Renal cortex interstitium (tissue), 11 donors: Measurements from ENCODE around the gene DNTT. TPM values are rescaled to one million over a fixed set of nuclear protein-coding genes. Genes with fewer than 3 reads are reported as not detected.
A peak's percentile ranks its signal among the peaks of the same experiment; 100 is the strongest.

Source experiments
- DNase-seq, 11 donors: peaks; one replicate each; pipeline ENCODE4 v3.0.0-alpha.2; 2013; ENCODE audit warnings: low read depth in 9 of 11, low spot score in 4 of 11; ENCODE audit errors: extremely low read depth in 1 of 11
- polyA plus RNA-seq, 3 donors: library from polyadenylated mRNA; unstranded; fragments of 120-200 nt; gene quantifications; one replicate each; pipeline ENCODE4 v1.2.1, GENCODE V29; 2013; ENCODE audit not compliant: insufficient read length in 3 of 3

Gene DNTT
- polyA plus RNA-seq, 3 donors, result 0.09 to 0.22 (median 0.20) TPM

DNA sequence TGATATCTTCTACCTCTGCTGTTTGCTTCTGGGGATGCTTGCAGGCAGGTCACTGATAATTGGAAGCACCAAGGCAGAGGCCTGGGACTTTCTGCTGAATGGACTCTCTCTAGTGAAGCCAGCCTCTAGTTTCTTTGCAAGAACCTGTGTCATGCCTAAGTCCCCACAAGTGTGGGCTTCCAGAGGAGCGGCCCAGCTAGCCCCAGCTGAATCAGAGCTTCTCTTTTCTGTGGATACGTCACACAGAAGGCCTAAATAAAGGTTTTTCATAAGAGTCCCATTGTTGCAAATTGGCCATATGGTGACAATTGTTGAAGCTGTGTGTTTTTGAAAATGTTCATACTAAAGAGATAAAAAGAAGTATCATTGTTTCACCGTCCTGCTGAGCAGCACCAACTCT lies 61.3 kb downstream of the DNTT start:
- no peak for DNase-seq

DNA sequence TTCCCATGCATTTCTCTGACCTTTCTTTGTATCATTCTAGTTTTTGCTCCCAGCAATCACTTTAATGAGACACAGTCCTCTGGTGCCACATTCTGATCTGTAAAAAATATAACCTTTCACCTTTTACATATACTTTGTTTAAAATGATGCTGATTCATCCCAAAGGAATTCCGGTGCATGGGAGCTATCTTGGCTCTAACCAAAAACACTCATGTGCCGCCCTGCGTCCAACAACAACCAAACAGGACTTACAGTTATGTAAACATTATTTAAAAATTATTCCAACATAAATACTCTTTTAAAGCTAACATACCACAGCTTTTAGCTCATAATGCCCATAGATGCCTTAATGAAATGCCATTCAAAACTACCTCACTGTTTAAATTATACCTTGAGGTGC lies 62.3 kb downstream of the DNTT start:
- no peak for DNase-seq

DNA sequence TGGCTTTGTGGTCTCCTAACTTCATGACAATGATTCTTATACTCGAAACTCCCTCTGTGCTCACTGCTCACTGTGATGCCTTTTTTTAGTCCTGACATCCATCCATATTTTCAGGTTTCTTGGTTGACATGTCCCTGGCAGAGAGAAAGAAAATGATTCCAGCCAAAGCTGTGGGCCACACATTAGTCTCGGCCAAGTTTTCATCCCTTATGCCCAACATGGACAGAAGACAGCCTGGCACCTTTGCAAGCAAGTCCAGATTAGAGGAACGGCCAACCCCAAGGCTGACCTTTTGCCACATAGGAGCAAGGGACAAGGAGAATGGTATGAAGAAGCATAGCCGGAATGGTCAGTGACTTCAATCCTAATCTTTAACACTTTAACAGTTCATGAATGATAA lies 63.2 kb downstream of the DNTT start:
- DNase-seq, result no peak

DNA sequence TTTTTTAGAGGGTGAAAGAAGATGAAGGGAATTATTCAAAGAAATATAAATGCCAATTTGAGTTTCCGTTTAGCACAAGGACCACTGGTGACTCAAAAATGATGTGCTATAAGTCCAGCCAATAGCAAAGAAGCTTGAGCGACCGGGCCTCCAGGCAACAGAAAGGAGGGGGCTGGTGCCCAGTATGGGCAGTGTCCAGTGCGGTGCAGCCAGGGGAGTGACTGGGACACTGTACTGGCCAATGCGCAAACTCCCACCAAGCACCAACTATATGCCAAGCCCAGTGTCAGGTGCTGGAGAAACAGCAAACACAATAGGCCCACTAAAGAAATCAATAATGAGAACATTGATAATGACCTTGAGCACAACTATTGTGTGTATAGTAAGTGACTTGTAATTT lies 64.7 kb downstream of the DNTT start:
- DNase-seq, result no peak

DNA sequence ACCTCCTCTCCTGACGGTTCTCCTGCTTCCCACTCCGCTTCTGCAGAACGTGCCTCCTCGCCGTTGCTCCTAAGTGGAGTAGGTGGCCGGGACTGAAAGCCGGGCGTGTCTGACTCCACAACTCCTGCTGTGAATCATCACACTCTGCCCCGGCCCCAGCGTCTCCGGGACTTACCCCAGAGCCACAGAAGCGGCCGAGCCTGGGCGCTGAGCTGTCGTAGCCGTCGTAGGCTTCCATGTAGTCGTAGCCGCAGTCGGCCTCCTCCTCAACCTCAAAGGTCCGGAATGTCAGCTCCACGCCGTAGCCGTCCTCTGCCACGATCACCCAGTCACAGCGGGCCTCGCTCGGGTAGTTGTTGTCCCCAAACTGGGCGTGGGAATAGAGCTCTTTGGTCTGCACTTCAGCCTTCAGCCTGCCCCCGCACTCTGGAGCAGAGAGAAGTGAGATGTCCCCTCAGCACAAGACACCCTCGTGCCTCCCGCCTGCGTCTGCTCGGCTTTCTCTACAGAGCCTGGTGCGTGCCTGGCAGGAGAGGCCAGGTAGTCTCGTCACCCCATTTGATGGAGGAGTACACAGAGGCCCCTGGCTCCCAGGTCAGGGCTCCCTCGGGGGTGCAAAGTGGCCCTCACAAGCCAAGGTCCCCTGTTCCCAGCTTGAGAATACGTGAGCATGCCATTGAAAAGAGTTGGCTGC lies 65.8 kb downstream of the DNTT start:
- no peak for DNase-seq

DNA sequence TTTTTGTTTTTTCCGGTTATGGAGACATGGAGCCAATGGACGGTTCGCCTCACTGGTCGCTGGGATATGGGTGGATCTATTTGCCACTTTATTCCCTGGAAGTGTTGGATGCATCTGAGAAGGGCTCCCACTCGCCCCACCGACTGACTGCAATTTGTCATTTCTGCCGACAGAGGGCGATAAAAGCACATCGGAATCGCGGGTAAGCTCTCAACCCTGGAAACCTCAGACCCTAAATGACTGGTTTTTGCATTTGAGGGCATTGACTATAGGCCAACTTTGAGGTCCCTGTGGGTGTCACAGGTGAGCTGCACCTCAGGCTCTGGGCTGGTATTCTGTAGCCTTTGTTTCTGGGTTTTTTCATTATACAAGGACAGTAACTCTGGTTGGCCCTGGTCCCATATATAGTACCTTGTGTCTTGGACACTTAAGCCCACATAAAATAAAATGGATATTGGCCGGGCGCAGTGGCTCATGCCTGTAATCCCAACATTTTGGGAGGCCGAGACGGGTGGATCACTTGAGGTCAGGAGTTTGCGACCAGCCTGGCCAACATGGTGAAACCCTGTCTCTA lies 66.4 kb downstream of the DNTT start:
- peak in 9 of 11 donors; percentile 18 to 50 (median 26) for DNase-seq

DNA sequence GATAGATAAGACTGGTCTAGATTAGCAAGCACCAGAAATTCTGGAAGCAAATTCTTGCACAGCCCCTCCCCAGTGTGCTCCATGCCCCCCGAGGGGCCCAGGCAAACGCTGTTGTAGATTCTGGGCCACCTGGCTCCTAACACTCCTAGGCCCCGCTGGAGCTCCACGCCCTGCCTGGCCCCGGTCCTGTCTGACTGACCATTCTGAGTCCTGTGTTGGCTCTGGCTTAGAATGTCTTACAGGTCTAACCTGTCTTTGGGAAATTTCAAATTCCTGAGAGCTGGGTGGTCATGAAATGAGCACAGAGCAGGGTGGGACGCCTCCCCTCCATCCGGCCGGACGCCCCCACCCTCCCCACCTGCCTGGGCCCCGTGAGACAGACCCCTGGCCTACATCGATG lies 67.1 kb downstream of the DNTT start:
- no peak for DNase-seq

DNA sequence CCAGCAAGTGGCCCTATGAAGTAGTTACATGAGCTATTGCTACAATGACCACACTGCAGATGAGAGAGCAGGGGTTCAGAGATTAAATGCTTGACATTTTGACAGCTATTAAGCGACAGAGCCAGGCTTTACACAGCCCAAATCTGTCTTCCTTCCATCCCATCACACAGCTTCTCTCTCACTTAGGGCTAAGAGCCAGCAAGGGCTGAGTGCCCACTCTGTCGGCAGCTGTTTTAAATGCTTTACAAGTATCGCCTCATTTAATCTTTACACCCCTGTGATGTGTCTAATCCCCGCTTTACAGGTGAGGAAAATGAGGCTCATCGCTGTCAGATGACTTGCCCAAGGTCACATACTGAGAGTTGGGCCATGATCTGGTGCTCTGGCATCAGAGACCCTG lies 69.8 kb downstream of the DNTT start:
- no peak for DNase-seq

DNA sequence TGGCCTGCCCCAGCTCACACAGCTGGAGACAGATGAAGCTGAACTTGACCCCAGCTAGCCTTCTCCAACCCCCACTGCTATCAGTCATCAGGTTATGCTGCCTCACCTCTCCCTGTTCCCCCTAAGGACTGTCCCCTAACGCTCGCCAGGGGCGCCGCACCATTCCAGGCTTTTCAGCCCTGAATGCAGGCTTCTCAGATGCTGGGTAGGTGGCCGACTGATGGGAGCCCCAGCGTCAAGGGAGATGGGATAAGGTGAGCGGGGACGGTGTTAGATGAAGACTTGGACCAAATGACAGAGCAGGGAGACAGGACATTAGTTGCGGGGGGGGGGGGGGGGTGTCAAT lies 70.4 kb downstream of the DNTT start:
- DNase-seq, result no peak

DNA sequence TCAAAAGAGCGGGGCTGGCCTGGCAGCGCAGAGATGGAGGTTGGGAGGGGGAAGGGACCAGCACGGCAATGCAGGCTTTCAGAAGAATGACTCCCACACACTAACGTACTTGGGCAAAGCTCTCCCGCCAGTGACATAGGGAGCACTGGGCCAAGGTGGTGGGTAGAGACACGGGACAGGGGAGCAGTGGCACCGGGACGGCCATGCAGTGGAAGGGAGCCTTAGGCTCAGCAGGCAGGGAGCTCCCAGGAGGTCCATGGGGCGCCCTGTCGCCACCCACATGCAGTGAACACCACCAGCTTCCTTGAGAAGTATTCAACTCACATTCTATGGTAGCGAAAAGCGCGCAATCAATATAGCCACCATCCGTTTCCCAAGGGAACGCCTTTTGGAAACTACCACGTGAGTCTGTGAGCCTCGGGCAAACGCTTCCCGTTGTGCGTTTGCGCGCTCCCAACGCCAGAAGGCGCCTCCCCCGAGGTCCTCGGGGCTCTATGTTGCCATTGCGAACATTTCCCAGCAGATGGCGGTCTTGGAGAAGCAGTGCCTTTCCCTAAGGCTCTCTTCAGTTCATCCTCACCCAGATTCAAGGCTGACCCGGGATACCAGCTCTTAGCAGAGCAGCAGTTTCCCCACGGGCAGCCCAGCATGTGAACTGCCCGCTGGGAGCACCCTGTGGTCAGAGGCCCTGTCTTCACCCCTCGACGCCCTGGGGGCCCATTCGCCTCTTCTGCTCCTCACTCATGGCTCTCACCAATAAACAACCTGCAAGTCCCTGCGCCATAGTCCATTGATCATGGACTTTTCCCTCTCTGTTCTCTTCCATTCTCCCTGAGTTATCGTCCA lies 71.0 kb downstream of the DNTT start:
- peak; percentile 66 to 90 (median 78) for DNase-seq

DNA sequence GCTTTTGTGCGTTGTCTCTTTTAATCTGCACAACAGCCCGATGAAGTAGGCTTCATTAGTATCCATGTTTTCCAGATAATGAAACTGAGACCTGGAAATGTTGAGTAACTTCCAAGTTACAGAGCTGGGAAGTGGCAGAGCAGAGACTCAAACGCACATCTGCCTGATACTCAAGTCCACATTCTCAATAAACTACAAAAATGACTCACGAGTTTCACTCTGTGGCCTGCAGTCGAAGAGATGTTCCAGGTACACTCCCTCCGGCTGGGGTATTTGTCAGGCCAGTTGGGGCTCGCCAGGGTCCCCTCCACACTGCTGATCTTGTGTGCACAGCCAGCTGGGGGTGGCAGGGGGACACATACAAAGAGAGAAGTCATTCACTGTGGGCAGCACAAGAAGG lies 72.2 kb downstream of the DNTT start:
- no peak for DNase-seq

DNA sequence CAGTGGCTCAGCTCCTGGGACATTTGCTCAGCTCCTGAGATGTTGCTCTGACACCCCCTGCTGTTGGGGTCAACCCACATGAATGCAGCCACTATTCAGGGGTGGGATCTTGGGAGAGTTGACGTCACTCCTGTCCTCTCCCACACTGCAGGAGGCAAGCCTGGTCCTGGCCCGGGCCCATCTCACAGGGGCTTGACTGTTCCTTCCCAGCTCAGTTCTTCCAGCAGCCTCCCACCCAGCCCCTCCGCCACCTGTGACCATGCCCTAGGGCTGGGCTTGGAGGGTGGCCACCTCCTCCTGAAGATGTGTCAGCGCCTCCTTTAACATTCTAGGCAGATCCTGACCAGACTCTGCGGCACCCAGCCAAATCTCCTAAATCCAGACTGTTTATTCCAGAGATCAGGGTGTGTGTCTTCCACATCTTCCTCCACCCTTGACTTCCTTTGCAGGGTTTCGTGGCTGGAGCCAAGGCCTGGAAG lies 73.6 kb downstream of the DNTT start:
- DNase-seq, result no peak

DNA sequence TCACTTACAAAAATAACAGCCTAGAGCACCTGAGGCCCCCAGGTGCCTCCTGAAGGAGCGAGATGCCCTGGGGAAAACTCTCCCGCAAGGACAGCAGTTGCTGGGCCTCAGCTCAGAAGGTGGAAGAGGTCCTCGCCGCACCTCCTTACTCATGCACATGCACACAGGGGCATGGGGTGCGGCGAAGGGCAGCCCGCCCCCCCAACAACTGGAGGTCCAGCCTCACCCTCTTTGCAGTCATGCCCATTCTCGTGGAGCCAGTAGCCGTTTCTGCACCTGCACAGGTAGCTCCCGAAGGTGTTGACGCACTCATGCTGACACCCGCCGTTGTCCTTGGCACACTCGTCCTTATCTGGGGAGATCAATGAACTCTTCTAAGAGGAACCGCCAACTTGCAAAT lies 74.5 kb downstream of the DNTT start:
- DNase-seq, result no peak

DNA sequence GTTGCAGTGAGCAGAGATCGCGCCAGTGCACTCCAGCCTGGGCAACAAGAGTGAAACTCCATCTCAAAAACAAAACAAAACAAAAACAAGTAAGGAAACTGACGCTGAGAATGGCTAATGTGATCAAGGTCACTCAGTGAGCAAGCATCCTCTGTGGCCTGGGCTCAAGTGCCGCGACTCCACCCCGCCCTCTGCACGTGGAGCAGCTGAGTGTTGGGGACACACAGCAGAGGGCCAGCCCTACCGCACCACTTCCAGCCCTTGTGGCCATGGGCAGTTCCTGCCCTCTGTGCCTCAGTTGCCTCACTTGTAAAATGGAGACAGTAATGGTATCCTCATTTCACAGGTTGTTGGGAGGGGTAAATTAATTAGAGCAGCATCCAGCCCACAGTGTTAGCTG lies 75.5 kb downstream of the DNTT start:
- no peak for DNase-seq

DNA sequence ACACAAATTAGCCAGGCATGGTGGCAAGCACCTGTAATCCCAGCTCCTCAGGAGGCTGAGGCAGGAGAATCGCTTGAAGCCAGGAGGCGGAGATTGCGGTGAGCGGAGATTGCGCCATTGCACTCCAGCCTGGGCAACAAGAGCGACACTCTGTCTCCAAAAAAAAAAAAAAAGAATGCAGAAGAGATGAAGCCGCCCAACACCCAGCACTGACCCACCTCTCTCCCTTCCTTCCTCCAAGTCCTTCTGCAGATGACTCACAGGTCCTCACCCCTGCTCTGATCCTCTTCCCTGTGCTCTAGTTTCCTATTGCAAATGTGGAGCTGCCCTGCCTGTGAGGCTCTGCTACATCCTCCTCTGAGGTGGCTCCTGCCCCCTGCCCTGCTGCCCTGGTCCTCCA lies 76.6 kb downstream of the DNTT start:
- DNase-seq, result no peak

DNA sequence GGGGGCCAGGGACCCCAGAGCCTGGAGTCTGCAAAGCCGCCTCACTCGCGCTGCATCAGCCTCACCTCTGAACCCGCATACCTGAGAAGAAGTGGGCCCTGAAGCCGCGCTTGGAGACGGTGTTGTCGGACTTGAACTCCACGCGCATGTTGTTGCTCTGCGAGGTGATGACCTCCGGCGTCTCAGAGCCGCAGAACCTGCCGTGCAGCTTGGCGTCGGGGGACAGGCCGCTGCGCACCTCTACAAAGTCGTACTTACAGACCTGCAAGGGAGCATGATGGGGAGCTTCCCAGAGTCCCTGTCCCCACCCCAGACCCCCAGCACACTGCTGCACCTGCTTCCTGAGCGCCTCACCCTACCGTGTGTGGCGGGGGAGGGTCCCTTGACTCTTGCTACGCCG lies 80.3 kb downstream of the DNTT start:
- no peak for DNase-seq

DNA sequence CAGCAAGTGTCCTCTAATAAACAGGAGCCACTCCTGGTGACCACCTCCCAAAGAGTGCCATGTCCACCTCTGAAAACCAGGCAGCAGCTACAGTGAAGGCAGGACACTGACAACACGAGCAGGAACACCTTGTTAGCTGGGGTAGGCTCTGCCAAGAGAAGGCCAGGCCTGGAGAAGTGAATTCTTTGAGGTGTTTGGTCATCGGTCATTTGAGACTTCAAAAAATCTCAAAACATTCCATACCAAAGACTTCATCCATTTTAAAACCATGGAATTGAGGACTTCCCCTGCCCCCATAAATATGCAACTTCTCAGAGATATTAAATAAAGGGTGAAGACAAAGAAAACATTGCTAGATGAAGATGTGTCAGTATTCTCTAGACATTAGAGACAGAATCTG lies 82.9 kb downstream of the DNTT start:
- no peak for DNase-seq

DNA sequence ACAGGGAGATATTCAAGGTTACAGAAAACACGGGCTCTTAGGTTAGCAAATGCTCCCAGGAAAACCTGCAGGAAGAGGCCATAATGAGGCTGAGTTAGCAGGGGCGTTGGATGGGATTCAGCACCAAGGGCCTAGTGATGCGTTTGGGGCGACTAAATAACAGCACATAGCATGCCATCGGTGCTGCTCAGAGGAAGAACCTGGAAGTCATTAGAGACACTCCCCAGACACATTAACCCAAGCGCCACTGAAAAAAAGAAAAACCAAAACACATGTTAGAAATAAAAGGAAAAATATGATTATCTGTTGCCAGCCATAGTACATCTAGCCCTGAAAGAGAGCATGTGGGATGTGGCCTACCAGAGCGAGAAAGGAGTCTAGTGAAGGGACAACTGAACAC lies 83.4 kb downstream of the DNTT start:
- DNase-seq, result no peak
